ENCODE results near the gene ATP6AP1. TPM values are rescaled to one million over a fixed set of nuclear protein-coding genes. Genes with fewer than 3 reads are reported as not detected.

The ATP6AP1 gene
- total and polyA plus RNA-seq, 2 of the 13 experiments (the other 11 are each of a cell fraction or from before 2014, with no cell fraction given) = 56.7 to 110 TPM

- TF ChIP-seq ARID5B (CRISPR knock-in tag; IDR thresholded peaks at IDR 0.05) (no peak), ZBTB43 (CRISPR knock-in tag; conservative IDR thresholded peaks at IDR 0.05) (no peak), NONO (IDR thresholded peaks at IDR 0.05) (no peak), NONO (CRISPR knock-in tag; conservative IDR thresholded peaks at IDR 0.05) (peak; percentile 44), ZNF451 (CRISPR knock-in tag; IDR thresholded peaks at IDR 0.05) (no peak), MATR3 (CRISPR knock-in tag; IDR thresholded peaks at IDR 0.05) (no peak), ZNF33B (CRISPR knock-in tag; IDR thresholded peaks at IDR 0.05) (no peak), ZNF343 (CRISPR knock-in tag; IDR thresholded peaks at IDR 0.05) (no peak), SP1 (IDR thresholded peaks at IDR 0.05) (peak; percentile 74; the same call in 1 of the 2 replicates), SP1 (CRISPR knock-in tag; IDR thresholded peaks at IDR 0.05) (peak; percentile 59), KLF16 (CRISPR knock-in tag; IDR thresholded peaks at IDR 0.05) (no peak), POLR2AphosphoS2 (IDR thresholded peaks at IDR 0.05; ENCODE audit: low read depth, low read length) (no peak), ZIK1 (CRISPR knock-in tag; IDR thresholded peaks at IDR 0.05; ENCODE audit: borderline replicate concordance, low read depth) (0 out of 2 replicates have a peak, but pooled peaks have one; percentile 51), ZFX (CRISPR knock-in tag; IDR thresholded peaks at IDR 0.05; ENCODE audit: low read depth) (peak; percentile 81)
- TF ChIP-seq, protein P1, sequence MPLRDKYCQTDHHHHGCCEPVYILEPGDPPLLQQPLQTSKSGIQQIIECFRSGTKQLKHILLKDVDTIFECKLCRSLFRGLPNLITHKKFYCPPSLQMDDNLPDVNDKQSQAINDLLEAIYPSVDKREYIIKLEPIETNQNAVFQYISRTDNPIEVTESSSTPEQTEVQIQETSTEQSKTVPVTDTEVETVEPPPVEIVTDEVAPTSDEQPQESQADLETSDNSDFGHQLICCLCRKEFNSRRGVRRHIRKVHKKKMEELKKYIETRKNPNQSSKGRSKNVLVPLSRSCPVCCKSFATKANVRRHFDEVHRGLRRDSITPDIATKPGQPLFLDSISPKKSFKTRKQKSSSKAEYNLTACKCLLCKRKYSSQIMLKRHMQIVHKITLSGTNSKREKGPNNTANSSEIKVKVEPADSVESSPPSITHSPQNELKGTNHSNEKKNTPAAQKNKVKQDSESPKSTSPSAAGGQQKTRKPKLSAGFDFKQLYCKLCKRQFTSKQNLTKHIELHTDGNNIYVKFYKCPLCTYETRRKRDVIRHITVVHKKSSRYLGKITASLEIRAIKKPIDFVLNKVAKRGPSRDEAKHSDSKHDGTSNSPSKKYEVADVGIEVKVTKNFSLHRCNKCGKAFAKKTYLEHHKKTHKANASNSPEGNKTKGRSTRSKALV (CRISPR knock-in tag; IDR thresholded peaks at IDR 0.05) = no peak
- TF ChIP-seq, protein P2, sequence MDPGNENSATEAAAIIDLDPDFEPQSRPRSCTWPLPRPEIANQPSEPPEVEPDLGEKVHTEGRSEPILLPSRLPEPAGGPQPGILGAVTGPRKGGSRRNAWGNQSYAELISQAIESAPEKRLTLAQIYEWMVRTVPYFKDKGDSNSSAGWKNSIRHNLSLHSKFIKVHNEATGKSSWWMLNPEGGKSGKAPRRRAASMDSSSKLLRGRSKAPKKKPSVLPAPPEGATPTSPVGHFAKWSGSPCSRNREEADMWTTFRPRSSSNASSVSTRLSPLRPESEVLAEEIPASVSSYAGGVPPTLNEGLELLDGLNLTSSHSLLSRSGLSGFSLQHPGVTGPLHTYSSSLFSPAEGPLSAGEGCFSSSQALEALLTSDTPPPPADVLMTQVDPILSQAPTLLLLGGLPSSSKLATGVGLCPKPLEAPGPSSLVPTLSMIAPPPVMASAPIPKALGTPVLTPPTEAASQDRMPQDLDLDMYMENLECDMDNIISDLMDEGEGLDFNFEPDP (CRISPR knock-in tag; conservative IDR thresholded peaks at IDR 0.05) = no peak
- TF ChIP-seq, protein P3, sequence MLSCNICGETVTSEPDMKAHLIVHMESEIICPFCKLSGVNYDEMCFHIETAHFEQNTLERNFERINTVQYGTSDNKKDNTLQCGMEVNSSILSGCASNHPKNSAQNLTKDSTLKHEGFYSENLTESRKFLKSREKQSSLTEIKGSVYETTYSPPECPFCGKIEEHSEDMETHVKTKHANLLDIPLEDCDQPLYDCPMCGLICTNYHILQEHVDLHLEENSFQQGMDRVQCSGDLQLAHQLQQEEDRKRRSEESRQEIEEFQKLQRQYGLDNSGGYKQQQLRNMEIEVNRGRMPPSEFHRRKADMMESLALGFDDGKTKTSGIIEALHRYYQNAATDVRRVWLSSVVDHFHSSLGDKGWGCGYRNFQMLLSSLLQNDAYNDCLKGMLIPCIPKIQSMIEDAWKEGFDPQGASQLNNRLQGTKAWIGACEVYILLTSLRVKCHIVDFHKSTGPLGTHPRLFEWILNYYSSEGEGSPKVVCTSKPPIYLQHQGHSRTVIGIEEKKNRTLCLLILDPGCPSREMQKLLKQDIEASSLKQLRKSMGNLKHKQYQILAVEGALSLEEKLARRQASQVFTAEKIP (CRISPR knock-in tag; IDR thresholded peaks at IDR 0.05; ENCODE audit: borderline replicate concordance) = no peak
These were observed 49.5 kb upstream of the ATP6AP1 start, which contains the start of gene EMD (continued) for GRCh38 chrX:154378799-154379568.
